Activated T-cell treated with anti-CD3 and anti-CD28 coated beads, Interleukin-2, amount 50 U/mL, for 48 hours (primary cell): ENCODE data around the gene PLEKHA5.
"Not testable (repeated sequence)": the region's sequence is repeated elsewhere in the genome, so short reads cannot be mapped to it uniquely, and the experiment has no call there.

Experiments
- DNase-seq, 2 experiments: peaks; one replicate each; pipeline ENCODE4 v3.0.0-alpha.2; 2020

PLEKHA5 gene

GRCh38 chr12:19169222-19169621 lies 39.7 kb downstream of the PLEKHA5 start:
- no peak for DNase-seq

- not testable (repeated sequence) for DNase-seq
Observed at GRCh38 chr12:19170286-19170685, 40.8 kb downstream of the PLEKHA5 start.

- no peak for DNase-seq
Observed at GRCh38 chr12:19171731-19172130, 42.2 kb downstream of the PLEKHA5 start.

- DNase-seq = no peak
Observed at GRCh38 chr12:19177754-19178153, 48.2 kb downstream of the PLEKHA5 start.

- no peak for DNase-seq
Observed at GRCh38 chr12:19179986-19180385, 50.5 kb downstream of the PLEKHA5 start.

- no peak for DNase-seq
Observed at GRCh38 chr12:19181666-19182426, 52.3 kb downstream of the PLEKHA5 start.

- DNase-seq = no peak
Observed at GRCh38 chr12:19183121-19183838, 53.7 kb downstream of the PLEKHA5 start.

- DNase-seq = no peak
Observed at GRCh38 chr12:19185262-19185929, 55.9 kb downstream of the PLEKHA5 start.

GRCh38 chr12:19186722-19187661 lies 57.5 kb downstream of the PLEKHA5 start:
- no peak for DNase-seq

- DNase-seq = no peak
Observed at GRCh38 chr12:19189522-19189921, 60.0 kb downstream of the PLEKHA5 start.

- DNase-seq = no peak
Observed at GRCh38 chr12:19190292-19191031, 60.9 kb downstream of the PLEKHA5 start.

- no peak for DNase-seq
Observed at GRCh38 chr12:19191089-19191488, 61.6 kb downstream of the PLEKHA5 start.

GRCh38 chr12:19191563-19191962 lies 62.0 kb downstream of the PLEKHA5 start:
- DNase-seq = no peak

- no peak for DNase-seq
Observed at GRCh38 chr12:19192710-19193109, 63.2 kb downstream of the PLEKHA5 start.

GRCh38 chr12:19194963-19195362 lies 65.4 kb downstream of the PLEKHA5 start:
- DNase-seq = no peak

GRCh38 chr12:19196959-19197630 lies 67.6 kb downstream of the PLEKHA5 start:
- no peak for DNase-seq

GRCh38 chr12:19198272-19198671 lies 68.7 kb downstream of the PLEKHA5 start:
- DNase-seq = no peak

GRCh38 chr12:19199332-19199731 lies 69.8 kb downstream of the PLEKHA5 start:
- no peak for DNase-seq

GRCh38 chr12:19200261-19200660 lies 70.7 kb downstream of the PLEKHA5 start:
- DNase-seq = no peak

- no peak for DNase-seq
Observed at GRCh38 chr12:19201661-19202060, 72.1 kb downstream of the PLEKHA5 start.

- DNase-seq = no peak
Observed at GRCh38 chr12:19203013-19203412, 73.5 kb downstream of the PLEKHA5 start.
